DMS153 (cell line): ENCODE results near the gene EGLN1.

Experiments used
- DNase-seq: peaks from one replicate; lab custom pipeline; 2025; lab: John Stamatoyannopoulos, UW

EGLN1 gene

GRCh38 chr1:231395998-231396390 lies 26.1 kb downstream of the EGLN1 start:
- DNase-seq: no peak

GRCh38 chr1:231395076-231395997 lies 26.8 kb downstream of the EGLN1 start:
- DNase-seq: no peak

DNA sequence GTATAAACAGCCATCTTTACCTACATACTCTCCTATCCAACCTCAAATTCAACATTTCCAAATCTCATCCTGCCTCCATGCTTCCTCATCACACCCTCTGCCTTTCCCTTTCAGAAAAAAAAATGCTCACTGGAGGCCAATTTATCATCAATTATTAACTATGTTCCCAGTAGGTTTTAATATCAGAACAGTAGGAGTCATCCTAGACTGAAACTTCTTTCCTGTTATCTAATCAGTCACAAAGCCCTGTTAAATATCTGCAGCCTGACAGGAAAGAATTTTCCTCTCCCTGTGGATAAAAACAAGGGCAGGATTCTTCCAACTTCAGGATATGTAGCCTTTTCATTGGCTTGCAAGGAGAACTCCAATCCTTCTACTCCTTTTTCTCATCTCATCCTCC lies 28.4 kb downstream of the EGLN1 start:
- no peak for DNase-seq

DNA sequence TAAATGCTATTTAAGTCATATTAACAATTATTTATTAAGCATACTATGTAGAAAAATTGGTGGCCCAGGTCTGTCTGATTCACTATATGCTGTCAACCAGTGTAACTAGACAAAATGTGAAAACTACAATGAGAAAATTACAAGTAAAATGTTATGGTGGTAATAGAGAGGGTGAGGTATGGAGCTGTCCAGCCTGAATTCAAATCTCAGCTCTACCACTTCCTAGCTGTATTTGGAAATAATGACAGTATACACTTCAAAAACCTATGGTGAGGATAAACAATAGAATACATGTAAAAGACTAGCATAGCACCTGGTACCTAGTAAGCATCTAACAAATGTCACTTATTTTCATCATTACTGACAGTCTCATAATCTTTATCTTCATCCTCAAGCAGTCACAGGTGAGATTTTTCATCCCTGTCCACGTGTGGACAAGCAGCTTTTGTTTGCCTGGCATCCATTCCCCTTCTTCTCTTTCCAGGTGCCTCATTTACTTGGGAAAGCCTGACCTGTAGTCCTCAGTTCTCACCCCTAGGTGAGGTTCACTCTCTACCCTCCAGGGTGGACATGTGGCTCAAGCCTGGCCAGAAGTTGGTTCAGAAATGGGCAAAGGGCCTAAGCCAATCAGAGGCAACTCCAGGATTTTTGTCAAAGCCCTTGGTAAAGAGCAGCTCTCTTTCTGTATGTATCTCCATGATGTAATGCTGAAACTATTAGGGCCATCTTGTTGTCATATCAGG lies 29.5 kb downstream of the EGLN1 start:
- no peak for DNase-seq

GRCh38 chr1:231390071-231390470 lies 32.0 kb downstream of the EGLN1 start:
- no peak for DNase-seq

DNA sequence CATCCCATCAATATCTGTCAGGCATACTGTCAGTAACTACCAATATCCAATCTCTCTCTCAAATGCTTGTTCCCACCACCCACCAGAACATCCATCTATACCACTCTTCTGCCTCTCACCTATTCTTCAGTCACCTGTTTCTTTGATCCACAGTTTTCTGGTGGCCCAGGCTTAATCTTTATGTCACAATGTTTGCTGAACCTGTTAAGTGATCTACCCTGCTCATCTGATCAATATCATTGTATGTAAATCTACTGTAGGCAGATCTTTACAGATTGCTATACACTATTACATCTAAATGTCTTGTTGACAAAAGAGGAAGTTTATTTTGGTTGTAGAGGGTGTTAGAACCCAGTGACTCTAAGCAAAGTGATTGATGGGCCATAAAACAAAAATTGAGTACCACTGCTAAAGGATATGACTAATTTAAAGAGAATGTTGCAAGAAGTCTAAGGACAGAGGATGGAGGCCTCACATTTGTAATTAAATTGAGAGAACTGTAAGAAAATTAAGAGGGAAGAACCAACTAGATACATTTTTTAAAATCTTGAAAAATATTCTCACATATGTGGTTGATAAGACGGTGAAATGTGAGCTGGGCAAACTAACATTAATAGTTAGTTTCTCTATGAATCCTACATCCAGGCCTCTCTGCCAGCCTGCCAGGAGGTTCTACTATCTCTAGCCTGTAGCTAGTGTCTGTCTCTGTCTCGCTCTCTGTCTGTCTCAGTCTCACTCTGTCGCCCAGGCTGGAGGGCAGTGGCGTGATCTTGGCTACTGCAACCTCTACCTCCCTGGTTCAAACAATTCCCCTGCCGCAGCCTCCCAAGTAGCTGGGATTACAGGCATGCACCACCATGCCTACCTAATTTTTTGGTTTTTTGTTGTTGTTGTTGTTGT lies 34.1 kb downstream of the EGLN1 start:
- no peak for DNase-seq

- no peak for DNase-seq
Observed at GRCh38 chr1:231386466-231386865, 35.6 kb downstream of the EGLN1 start.

- no peak for DNase-seq
Observed at GRCh38 chr1:231385416-231385748, 36.7 kb downstream of the EGLN1 start.

GRCh38 chr1:231384696-231385415 lies 37.2 kb downstream of the EGLN1 start:
- no peak for DNase-seq

- no peak for DNase-seq
Observed at GRCh38 chr1:231383159-231383860, 38.8 kb downstream of the EGLN1 start.

DNA sequence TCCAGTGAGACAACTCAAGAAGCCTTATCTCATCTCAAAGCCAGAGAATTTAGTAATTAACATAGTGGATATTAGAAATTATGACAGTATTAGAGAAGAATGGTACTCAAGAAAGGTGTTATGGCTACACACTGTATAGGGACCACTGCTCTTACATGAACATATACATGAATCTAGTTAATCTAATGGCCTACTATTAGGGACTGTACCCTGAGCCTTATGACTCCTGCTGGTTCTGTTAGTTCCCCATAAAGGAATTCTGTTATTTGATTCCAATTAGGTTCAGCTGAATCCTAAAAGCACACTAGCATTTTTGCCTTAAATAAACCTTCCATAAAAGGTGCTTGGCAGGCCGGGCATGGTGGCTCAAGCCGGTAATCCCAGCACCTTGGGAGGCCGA lies 39.7 kb downstream of the EGLN1 start:
- DNase-seq: no peak

DNA sequence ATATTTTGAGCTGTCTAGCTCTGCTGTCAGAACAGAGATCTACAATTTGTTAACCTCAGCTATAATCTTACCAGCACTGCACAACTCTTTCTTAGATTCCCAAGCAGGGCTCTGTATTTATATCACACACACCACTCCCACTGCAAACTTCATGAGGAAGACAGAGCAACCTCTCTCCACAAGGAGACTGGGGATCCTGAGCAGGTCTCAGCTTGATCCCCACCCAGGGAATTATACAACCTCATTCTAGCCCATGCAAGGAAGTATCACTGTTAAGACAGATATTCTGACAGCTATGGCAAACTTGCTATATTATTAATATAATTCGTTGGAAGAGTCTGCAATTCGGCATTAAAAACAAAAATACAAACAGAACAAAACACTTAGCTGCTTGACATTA lies 40.4 kb downstream of the EGLN1 start:
- DNase-seq: no peak

DNA sequence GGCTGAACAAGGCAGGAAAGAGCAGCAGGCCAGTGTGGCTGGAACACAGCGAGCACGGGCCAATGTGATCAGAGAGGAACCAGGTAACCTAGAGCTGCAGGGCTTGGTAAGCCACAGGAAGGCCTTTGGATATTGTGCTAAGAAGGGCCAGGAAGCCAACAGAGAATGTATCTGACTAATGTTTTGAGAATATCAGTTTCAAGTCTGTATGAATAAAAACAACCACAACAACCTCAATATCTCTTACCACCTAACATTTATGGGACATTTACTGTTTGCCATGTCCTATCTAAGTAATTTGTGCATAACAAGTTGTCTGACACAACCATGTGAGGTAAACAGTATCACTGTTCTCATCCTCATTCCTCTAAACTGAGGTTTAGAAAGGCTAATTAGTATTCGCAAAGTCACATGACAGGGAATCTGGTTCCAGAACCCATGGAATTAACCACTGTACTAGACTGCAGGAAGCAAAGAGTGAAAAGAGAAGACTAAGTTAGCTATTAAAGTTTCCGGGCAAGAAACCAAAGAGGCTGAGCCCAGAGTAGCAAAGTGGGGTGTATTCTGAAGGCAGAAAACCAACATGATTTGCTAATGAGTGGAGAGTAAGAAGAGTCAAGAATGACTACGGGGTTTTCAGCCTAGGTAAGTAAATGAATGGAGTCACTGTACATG lies 45.1 kb downstream of the EGLN1 start:
- DNase-seq: no peak

DNA sequence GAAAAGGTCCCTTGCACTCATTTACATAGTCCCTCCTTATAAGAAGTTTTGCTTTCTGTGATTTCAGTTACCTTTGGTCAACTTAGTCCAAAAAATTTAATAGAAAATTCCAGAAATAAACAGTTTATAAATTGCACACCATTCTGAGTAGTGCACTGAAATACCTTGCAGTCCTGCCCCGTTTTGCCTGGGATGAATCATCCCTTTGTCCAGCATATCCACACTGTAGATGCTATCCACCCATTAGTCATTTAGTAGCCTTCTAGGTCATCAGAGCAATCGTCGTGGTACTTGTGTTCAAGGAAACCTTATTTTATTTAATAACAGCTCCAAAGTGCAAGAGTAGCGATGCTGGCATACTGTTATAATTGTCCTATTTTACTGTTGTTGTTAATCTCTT lies 46.0 kb downstream of the EGLN1 start:
- DNase-seq: no peak

GRCh38 chr1:231374394-231374793 lies 47.7 kb downstream of the EGLN1 start:
- no peak for DNase-seq

DNA sequence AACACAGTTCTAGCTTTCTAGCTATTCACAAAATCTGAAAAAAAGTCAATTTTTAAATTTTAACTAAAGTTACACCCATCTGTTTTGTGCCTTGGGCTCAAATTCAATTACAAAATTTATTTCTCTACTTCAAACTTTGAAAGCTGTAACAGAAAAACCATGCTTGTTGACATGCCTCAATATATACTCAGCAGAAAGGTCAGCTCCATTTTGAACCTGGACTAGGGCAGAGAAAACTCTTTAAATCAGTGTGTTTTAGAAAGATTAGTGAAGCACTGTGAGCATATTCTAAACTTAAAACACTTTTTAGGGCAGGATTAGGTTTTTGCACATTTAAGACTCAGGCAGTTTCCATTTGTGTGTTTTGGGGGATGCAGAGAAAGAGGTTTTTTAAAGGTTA lies 49.6 kb downstream of the EGLN1 start:
- no peak for DNase-seq

DNA sequence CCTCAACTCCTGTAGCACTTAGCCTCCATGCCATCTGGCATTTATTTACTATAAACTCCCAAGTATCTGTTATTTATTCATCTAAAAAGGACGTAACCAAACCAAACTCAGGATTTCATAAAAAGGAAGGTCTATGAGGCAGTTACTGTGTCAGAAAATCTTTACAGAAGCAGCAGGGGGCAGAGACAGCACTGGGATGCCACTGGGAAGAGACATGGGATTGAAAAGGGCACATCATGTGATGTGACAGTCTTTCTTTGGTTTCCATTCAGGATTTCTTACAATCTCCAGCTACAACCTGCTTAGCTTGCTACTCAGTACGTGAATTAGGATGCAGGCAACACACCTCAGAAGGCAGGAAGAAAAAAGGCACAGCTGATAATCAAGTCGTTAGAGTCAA lies 52.8 kb downstream of the EGLN1 start:
- DNase-seq: no peak

DNA sequence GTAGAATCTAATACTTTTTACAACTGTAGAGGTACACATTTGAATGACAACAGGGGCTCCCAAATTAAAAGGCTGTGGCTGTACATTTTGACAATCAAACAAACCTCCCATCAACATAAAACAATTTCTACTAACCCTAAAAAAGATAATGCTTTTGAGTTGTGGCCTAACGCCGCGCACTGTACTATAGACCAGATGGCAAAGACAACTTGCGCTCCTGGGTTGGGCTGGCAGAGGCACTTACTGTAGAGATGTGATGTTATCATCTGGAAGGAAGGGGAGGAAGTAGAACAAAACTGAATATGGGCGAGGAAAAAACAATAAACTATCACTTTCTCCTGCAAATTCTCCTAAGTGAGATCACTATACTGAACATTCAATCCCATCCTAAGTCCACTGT lies 57.9 kb downstream of the EGLN1 start:
- DNase-seq: no peak

DNA sequence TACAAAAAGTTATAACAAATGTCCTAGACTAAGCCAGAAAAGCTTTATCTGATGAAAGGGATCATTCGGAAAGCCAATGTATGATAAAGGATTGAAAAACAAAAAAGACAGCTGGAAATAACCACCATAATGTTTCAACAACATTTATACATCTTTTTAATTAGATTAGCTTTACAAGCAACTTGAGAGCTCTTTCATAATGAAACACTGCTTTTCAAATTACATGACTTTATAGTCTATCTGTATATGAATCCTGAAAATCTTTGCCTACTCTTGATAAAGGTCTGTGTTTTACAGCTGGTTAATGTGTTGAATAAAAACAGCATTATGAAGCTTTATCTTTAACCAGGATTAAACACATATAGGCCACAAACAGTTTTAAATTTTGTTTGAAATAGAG lies 58.5 kb downstream of the EGLN1 start:
- no peak for DNase-seq

DNA sequence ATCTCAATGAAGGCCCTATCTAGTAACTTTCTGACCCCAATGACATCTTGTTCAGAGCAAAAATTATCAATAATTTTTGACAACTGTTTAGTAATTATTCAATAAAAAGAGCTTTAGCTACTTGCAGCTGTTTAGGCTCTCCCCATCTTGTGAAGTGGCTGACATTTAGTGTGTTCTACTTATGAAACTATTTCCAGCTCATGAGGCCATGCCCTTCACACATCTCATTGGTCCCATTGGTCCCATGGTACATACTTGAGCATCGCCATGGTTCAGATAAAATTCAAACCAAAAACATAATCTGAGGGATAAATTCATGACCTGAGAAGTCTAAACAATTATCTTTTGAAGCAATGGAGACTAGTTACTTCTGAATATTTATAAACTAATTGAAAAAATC lies 59.8 kb downstream of the EGLN1 start:
- no peak for DNase-seq

GRCh38 chr1:231359113-231359512 lies 63.0 kb downstream of the EGLN1 start:
- DNase-seq: no peak
